Activated CD8-positive, alpha-beta T cell treated with anti-CD3 and anti-CD28 coated beads, Interleukin-2, amount 10 ng/mL, durations not matched to agents 7 days and 5 days (primary cell): ENCODE measurements around the gene PRIM2. TPM values are rescaled to one million over a fixed set of nuclear protein-coding genes. Genes with fewer than 3 reads are reported as not detected.
"Not testable (repeated sequence)": the region's sequence is repeated elsewhere in the genome, so short reads cannot be mapped to it uniquely, and the experiment has no call there.

Experiments used
- ATAC-seq: fragments of 150-1000 bp; cut with Tn5 transposase; one replicate; pipeline ENCODE4 v1.10.0; 2021; ENCODE audit warnings: moderate library complexity
- CTCF ChIA-PET: fragments of 350-600 bp; sonication (Branson Sonifier 250); formaldehyde crosslinking; loops from one replicate; lab custom pipeline; 2021; ENCODE audit warnings: antibody characterized with exemption; lab: Charles Lee
- POLR2A ChIA-PET: fragments of 350-600 bp; sonication (Branson Sonifier 250); formaldehyde crosslinking; loops from one replicate; lab custom pipeline; 2021; ENCODE audit warnings: antibody characterized with exemption; lab: Charles Lee
- DNase-seq: peaks from one replicate; pipeline ENCODE4 v3.0.0-alpha.2; 2020
- H3K27ac Mint-ChIP-seq: one replicate; pipeline ENCODE4 v1.8.0; 2021; ENCODE audit warnings: mild to moderate bottlenecking, mixed read lengths
- H3K27me3 Mint-ChIP-seq: one replicate; pipeline ENCODE4 v1.8.0; 2021; ENCODE audit warnings: low read depth, mixed read lengths
- H3K36me3 Mint-ChIP-seq: one replicate; pipeline ENCODE4 v1.8.0; 2021; ENCODE audit warnings: low read depth, mixed read lengths
- H3K4me1 Mint-ChIP-seq: one replicate; pipeline ENCODE4 v1.8.0; 2021; ENCODE audit warnings: low read depth, mixed read lengths
- H3K4me3 Mint-ChIP-seq: one replicate; pipeline ENCODE4 v1.8.0; 2021; ENCODE audit warnings: mild to moderate bottlenecking, mixed read lengths
- H3K9me3 Mint-ChIP-seq: one replicate; pipeline ENCODE4 v1.8.0; 2022; ENCODE audit warnings: mixed read lengths; ENCODE audit not compliant: insufficient read depth
- total RNA-seq, 2 experiments: library from RNA; stranded (reverse); gene quantifications; one replicate each; pipeline ENCODE4 v1.2.3, GENCODE V29; 2021

Gene PRIM2
- total RNA-seq, 2 experiments from 2014 or later: 41.4 to 46.5 TPM

- H3K4me1 Mint-ChIP-seq, ATAC-seq, H3K27me3 Mint-ChIP-seq, POLR2A ChIA-PET, CTCF ChIA-PET, DNase-seq, H3K27ac Mint-ChIP-seq, H3K4me3 Mint-ChIP-seq, H3K9me3 Mint-ChIP-seq: not testable (repeated sequence)
- peaks cover 24% of the 10 kb centered on the region for H3K36me3 Mint-ChIP-seq
These were observed 54.3 kb downstream of the PRIM2 start for GRCh38 chr6:57371779-57372178.

DNA sequence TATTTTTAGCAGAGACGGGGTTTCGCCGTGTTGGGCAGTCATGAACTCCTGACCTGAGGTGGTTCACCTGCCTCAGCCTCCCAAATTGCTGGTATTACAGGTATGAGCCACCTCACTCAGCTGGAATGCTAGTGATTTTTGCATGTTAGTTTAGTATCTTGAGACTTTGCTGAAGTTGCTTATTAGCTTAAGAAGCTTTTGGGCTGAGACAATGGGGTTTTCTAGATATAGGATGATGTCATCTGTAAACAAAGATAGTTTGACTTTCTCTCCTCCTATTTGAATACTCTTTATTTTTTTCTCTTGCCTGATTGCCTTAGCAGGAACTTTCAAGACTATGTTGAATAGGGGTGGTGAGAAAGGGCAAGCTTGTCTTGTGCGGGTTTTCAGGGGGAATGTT lies 57.3 kb downstream of the PRIM2 start:
- H3K9me3 Mint-ChIP-seq, H3K4me3 Mint-ChIP-seq, ATAC-seq, H3K27ac Mint-ChIP-seq, CTCF ChIA-PET, H3K4me1 Mint-ChIP-seq, POLR2A ChIA-PET, H3K27me3 Mint-ChIP-seq, DNase-seq: not testable (repeated sequence)
- H3K36me3 Mint-ChIP-seq: peaks cover 26% of the 10 kb centered on the region

DNA sequence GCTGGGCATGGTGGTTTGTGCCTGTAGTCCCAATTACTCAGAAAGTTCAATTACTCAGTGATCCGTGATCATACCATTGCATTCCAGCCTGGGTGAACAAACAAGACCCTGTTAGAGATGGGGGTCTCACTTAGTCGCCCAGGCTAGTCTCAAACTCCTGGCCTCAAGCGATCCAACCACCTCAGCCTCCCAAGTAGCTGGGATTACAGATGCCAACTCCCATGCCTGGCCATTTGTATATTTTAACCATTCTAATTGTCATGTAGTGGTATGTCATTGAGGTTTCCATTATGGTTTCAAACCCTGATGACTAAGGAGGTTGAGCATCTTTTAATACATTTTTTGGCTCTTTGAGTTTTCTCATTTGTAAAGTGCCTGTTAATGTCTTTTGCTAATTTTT lies 58.7 kb downstream of the PRIM2 start:
- ATAC-seq, H3K9me3 Mint-ChIP-seq, H3K4me3 Mint-ChIP-seq, H3K27ac Mint-ChIP-seq, DNase-seq, CTCF ChIA-PET, POLR2A ChIA-PET, H3K27me3 Mint-ChIP-seq, H3K4me1 Mint-ChIP-seq: not testable (repeated sequence)
- H3K36me3 Mint-ChIP-seq: peaks cover 34% of the 10 kb centered on the region

DNA sequence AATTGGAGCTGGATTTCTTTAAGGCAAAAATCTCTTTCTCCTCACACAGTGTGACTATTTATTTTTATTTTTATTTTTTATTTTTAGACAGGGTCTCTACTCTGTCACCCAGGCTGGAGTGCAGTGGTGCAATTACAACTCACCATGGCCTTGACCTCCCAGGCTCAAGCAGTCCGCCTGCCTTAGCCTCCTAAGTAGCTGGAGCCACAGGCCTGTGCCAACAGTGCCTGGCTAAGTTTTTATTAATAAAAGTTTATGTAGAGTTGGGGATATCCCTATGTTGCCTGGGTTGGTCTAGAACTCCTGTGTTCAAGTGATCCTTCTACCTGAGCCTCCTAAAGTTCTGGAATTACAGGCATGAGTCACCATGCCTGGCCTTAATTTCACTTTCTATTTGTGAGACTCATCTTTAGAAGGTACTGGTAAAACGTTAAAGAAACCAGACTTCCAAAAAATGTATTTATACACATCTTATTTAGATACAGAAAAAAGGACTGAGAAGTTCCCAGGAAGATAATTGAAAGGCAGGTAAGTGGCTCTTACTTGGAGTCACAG lies 71.7 kb downstream of the PRIM2 start:
- H3K27me3 Mint-ChIP-seq, H3K4me1 Mint-ChIP-seq, CTCF ChIA-PET, DNase-seq, POLR2A ChIA-PET, H3K27ac Mint-ChIP-seq, H3K9me3 Mint-ChIP-seq, ATAC-seq, H3K4me3 Mint-ChIP-seq: not testable (repeated sequence)
- H3K36me3 Mint-ChIP-seq: peaks cover 38% of the 10 kb centered on the region

DNA sequence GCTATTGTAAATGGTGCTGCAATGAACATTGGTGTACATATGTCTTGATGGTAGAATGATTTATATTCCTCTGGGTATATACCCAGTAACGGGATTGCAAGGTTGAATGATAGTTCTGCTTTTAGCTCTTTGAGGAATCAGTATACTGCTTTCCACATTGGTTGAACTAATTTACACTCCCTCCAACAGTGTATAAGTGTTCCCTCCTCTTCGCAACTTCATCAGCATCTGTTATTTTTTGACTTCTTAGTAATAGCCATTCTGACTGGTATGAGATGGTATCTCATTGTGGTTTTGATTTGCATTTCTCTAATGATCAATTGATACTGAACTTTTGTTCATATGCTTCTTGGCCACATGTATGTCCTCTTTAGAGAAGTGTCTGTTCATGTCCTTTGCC lies 73.4 kb downstream of the PRIM2 start:
- peaks cover 15% of the 10 kb centered on the region for H3K4me1 Mint-ChIP-seq
- peaks cover 47% of the 10 kb centered on the region for H3K36me3 Mint-ChIP-seq
- POLR2A ChIA-PET: not testable (repeated sequence)

DNA sequence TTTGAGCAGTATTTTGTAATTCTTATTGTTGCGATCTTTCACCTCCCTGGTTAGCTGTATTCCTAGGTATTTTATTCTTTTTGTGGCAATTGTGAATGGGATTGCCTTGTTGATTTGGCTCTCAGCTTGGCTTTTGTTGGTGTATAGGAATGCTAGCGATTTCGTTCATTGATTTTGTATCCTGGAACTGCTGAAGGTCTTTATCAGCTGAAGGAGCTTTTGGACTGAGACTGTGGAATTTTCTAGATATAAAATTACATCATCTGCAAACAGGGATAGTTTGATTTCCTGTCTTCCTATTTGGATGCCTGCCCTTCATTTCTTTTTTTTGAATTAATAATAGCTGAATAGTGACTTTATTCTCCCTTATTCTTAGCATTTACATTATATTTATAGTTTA lies 74.6 kb downstream of the PRIM2 start:
- peaks cover 14% of the 10 kb centered on the region for H3K9me3 Mint-ChIP-seq
- CTCF ChIA-PET, H3K4me3 Mint-ChIP-seq, DNase-seq, H3K27ac Mint-ChIP-seq, ATAC-seq, POLR2A ChIA-PET, H3K27me3 Mint-ChIP-seq: not testable (repeated sequence)
- H3K4me1 Mint-ChIP-seq: peaks cover 18% of the 10 kb centered on the region
- H3K36me3 Mint-ChIP-seq: peaks cover 58% of the 10 kb centered on the region

More for the DNA sequence above, 73.4 kb downstream of the PRIM2 start:
- H3K9me3 Mint-ChIP-seq, CTCF ChIA-PET, H3K27me3 Mint-ChIP-seq, DNase-seq, ATAC-seq, H3K27ac Mint-ChIP-seq, H3K4me3 Mint-ChIP-seq: not testable (repeated sequence)

GRCh38 chr6:57419341-57419740 lies 101.9 kb downstream of the PRIM2 start:
- ATAC-seq, CTCF ChIA-PET, H3K4me3 Mint-ChIP-seq: not testable (repeated sequence)

DNA sequence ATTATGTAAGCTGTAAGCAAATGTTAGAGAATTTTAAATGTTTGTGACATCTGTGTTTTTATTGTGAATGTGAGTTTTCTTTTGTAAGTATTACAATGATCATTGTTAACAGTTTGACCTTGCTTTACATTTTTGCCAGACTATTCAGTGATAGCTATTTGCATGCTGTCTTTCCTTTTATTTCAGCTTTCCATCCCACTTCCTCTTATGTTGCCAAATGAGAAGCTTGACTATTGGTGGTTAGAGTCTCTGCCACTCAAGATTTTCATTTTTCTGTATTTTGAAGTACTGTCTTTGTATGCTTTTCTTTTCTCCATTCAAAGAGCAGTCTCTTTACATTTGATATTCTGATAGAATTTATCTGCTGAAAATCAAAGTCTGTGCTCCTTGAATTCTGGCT lies 104.1 kb downstream of the PRIM2 start:
- DNase-seq: no peak
- Mint-ChIP-seq H3K36me3 (peaks cover 16% of the 10 kb centered on the region), H3K27ac (no peak overlapping the region), H3K4me1 (peaks cover 6% of the 10 kb centered on the region), H3K27me3 (no peaks in the 10 kb centered on the region), H3K9me3 (no peaks in the 10 kb centered on the region), H3K4me3 (no peak overlapping the region)
- ChIA-PET CTCF (no interaction called here), POLR2A (no interaction called here)
- no peak for ATAC-seq

More at GRCh38 chr6:57419341-57419740, 101.9 kb downstream of the PRIM2 start:
- H3K27ac Mint-ChIP-seq, H3K27me3 Mint-ChIP-seq, DNase-seq, H3K4me1 Mint-ChIP-seq, H3K9me3 Mint-ChIP-seq, POLR2A ChIA-PET: not testable (repeated sequence)
- H3K36me3 Mint-ChIP-seq: peaks cover 17% of the 10 kb centered on the region

DNA sequence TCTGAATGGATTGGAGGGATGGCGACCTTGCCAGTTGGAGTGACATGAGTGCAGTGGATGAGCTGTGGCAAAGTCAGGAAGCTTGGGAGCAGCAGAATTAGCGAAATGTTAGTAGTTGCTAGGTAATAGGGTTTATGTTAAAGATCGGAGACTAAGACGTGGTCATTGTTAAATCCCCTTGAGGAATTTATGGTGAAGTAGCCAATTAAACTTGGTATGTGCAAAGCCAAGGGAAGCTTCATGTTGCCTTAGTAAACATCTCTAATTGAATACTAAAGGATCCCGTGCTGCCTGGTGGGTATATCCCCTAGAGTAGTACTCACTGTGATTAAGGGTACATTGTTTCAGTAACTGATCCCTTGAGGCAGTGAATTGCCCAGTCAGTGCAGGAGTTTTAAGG lies 106.0 kb downstream of the PRIM2 start:
- no peak overlapping the region for H3K4me3 Mint-ChIP-seq
- DNase-seq: no peak
- H3K27ac Mint-ChIP-seq: no peak overlapping the region
- peaks cover 15% of the 10 kb centered on the region for H3K36me3 Mint-ChIP-seq
- H3K4me1 Mint-ChIP-seq: peaks cover 6% of the 10 kb centered on the region
- ATAC-seq: no peak
- ChIA-PET POLR2A (no interaction called here), CTCF (no interaction called here)
- no peaks in the 10 kb centered on the region for H3K27me3 Mint-ChIP-seq
- no peaks in the 10 kb centered on the region for H3K9me3 Mint-ChIP-seq

DNA sequence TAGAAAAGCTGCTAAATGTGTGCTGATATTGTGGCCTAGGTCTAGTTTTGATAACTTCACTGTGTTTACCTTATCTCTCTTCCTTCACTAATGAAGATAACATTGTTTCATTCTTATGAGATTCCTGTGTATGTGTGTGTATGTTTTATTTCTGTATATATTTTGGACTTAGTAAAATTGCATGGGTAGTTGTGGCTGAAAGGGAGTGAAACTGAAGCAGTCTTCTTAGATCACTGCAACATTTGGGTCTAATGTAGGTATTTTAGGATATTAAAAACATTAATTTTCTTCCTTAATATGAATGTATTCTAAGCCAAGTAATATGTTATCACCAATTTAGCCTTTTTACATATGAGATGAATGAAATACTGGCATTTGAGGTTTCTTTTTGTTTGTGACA lies 114.3 kb downstream of the PRIM2 start:
- H3K27ac Mint-ChIP-seq: peak overlapping the region; percentile 66
- ATAC-seq, H3K27me3 Mint-ChIP-seq, POLR2A ChIA-PET, H3K9me3 Mint-ChIP-seq, DNase-seq, CTCF ChIA-PET: not testable (repeated sequence)
- H3K4me3 Mint-ChIP-seq: peak overlapping the region; percentile 54
- H3K36me3 Mint-ChIP-seq: peaks cover 27% of the 10 kb centered on the region
- H3K4me1 Mint-ChIP-seq: peaks cover 29% of the 10 kb centered on the region

GRCh38 chr6:57432157-57432556 lies 114.7 kb downstream of the PRIM2 start:
- Mint-ChIP-seq H3K36me3 (peaks cover 31% of the 10 kb centered on the region), H3K27me3 (no peaks in the 10 kb centered on the region), H3K4me3 (peak overlapping the region; percentile 54), H3K4me1 (peaks cover 29% of the 10 kb centered on the region), H3K9me3 (no peaks in the 10 kb centered on the region), H3K27ac (peak overlapping the region; percentile 66)
- ChIA-PET POLR2A (no interaction called here), CTCF (no interaction called here)
- DNase-seq (no peak), ATAC-seq (no peak)

- Mint-ChIP-seq H3K4me1 (peaks cover 29% of the 10 kb centered on the region), H3K4me3 (no peak overlapping the region), H3K36me3 (peaks cover 31% of the 10 kb centered on the region), H3K27ac (peak overlapping the region; percentile 49), H3K27me3 (no peaks in the 10 kb centered on the region), H3K9me3 (no peaks in the 10 kb centered on the region)
- CTCF ChIA-PET: no interaction called here
- ATAC-seq: no peak
- POLR2A ChIA-PET: no interaction called here
- DNase-seq: no peak
These were observed 115.7 kb downstream of the PRIM2 start for GRCh38 chr6:57432919-57433684.
